ENCODE results near the gene HMGN1. TPM values are rescaled to one million over a fixed set of nuclear protein-coding genes. Genes with fewer than 3 reads are reported as not detected.
A peak's percentile ranks its signal among the peaks of the same experiment; 100 is the strongest.

The HMGN1 gene
- total RNA-seq, 1 experiment from 2014 or later: 469 TPM

GRCh38 chr21:39381009-39381408 is 32.1 kb upstream of the HMGN1 start:
- no peaks in the 10 kb centered on the region for H3K9me3 Mint-ChIP-seq
- POLR2A ChIA-PET: interaction anchor here (1.4 to 1.5 kb wide), 3 partner anchors 32 to 197 kb away, joined by 4 to 16 read pairs (median 6); partner anchors contain the start of genes BRWD1 and HMGN1
- peak overlapping the region; percentile 61 for H3K27ac Mint-ChIP-seq
- CTCF ChIA-PET: interaction anchor here (1.3 to 1.4 kb wide), 2 partner anchors 54 to 61 kb away, joined by 3 to 4 read pairs; no protein-coding TSS in a partner anchor
- H3K27me3 Mint-ChIP-seq (ENCODE audit: low read depth): no peaks in the 10 kb centered on the region
- H3K36me3 Mint-ChIP-seq: peaks cover 3% of the 10 kb centered on the region; the same call in 1 of the 2 replicates
- H3K4me1 Mint-ChIP-seq: peaks cover 24% of the 10 kb centered on the region
- H3K4me3 Mint-ChIP-seq: peak overlapping the region; percentile 88
- no peak for DNase-seq (ENCODE audit: low spot score)
- TF ChIP-seq, protein P1, sequence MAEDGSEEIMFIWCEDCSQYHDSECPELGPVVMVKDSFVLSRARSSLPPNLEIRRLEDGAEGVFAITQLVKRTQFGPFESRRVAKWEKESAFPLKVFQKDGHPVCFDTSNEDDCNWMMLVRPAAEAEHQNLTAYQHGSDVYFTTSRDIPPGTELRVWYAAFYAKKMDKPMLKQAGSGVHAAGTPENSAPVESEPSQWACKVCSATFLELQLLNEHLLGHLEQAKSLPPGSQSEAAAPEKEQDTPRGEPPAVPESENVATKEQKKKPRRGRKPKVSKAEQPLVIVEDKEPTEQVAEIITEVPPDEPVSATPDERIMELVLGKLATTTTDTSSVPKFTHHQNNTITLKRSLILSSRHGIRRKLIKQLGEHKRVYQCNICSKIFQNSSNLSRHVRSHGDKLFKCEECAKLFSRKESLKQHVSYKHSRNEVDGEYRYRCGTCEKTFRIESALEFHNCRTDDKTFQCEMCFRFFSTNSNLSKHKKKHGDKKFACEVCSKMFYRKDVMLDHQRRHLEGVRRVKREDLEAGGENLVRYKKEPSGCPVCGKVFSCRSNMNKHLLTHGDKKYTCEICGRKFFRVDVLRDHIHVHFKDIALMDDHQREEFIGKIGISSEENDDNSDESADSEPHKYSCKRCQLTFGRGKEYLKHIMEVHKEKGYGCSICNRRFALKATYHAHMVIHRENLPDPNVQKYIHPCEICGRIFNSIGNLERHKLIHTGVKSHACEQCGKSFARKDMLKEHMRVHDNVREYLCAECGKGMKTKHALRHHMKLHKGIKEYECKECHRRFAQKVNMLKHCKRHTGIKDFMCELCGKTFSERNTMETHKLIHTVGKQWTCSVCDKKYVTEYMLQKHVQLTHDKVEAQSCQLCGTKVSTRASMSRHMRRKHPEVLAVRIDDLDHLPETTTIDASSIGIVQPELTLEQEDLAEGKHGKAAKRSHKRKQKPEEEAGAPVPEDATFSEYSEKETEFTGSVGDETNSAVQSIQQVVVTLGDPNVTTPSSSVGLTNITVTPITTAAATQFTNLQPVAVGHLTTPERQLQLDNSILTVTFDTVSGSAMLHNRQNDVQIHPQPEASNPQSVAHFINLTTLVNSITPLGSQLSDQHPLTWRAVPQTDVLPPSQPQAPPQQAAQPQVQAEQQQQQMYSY (CRISPR knock-in tag; IDR thresholded peaks at IDR 0.05): no peak
- TF ChIP-seq AFF4 (CRISPR knock-in tag; IDR thresholded peaks at IDR 0.05; ENCODE audit: borderline replicate concordance): no peak
- no peak for TF ChIP-seq FOXJ3 (CRISPR knock-in tag; IDR thresholded peaks at IDR 0.05; ENCODE audit: borderline replicate concordance)
- TF ChIP-seq GRHL2 (CRISPR knock-in tag; IDR thresholded peaks at IDR 0.05; ENCODE audit: insufficient replicate concordance, severe bottlenecking): no peak
- no peak for TF ChIP-seq TCF7 (CRISPR knock-in tag; IDR thresholded peaks at IDR 0.05; ENCODE audit: low read depth)
- no peak for TF ChIP-seq OVOL2 (CRISPR knock-in tag; IDR thresholded peaks at IDR 0.05; ENCODE audit: borderline replicate concordance)
- no peak for TF ChIP-seq SOX15 (CRISPR knock-in tag; IDR thresholded peaks at IDR 0.05)
- TF ChIP-seq NR3C1 (CRISPR knock-in tag; conservative IDR thresholded peaks at IDR 0.05; ENCODE audit: low read depth): no peak
- TF ChIP-seq, protein P2, sequence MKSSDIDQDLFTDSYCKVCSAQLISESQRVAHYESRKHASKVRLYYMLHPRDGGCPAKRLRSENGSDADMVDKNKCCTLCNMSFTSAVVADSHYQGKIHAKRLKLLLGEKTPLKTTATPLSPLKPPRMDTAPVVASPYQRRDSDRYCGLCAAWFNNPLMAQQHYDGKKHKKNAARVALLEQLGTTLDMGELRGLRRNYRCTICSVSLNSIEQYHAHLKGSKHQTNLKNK (CRISPR knock-in tag; IDR thresholded peaks at IDR 0.05): no peak
- TF ChIP-seq CREM (CRISPR knock-in tag; IDR thresholded peaks at IDR 0.05): no peak
- TF ChIP-seq EMX1 (CRISPR knock-in tag; IDR thresholded peaks at IDR 0.05): no peak
- ATAC-seq: peak; percentile 4

DNA sequence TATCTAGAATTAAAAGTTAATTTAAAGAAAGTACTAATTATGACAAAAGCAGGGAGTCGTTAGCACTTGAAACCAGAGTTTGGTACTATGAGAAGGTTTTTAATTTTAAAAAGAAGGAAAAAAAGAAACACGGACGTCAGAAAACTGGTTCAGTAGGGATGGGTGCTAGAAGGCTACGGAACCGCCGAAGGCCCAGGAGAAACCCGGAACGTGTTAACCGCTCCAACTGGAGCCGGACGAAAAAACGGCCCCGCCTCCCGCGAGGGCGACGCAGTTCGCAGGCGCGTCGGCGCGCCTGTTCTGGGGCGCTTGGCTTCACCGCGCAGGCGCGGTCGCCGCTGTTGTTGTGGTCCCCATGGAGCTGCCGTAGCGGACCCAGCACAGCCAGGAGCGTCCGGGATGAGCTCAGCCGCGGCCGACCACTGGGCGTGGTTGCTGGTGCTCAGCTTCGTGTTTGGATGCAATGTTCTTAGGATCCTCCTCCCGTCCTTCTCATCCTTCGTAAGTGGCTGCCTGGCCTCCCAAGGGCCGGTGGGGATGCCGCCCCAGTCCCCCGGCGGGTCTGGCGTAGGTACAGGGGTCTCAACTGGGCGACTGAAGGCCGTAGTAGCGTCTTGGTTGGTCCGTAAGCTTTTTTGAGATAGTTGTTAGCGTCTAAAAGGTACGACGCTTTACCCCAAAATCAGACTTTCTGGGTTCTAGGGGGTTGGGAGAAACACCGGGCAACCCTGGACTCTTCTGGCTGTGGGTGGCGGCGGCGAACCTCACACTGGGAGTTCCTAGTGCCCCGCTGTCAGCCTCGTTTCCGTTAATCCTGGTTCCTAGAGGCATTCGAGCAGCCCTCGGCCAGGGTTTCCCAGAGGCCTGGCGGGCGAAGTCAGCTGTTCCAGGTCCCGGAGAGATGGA is 31.4 kb upstream of the HMGN1 start:
- ATAC-seq: peak; percentile 97
- no peaks in the 10 kb centered on the region for H3K9me3 Mint-ChIP-seq
- CTCF ChIA-PET: interaction anchor here (0.6 to 1.4 kb wide), 5 partner anchors 10 to 62 kb away, joined by 3 to 7 read pairs (median 4); no protein-coding TSS in a partner anchor
- TF ChIP-seq, protein P3, sequence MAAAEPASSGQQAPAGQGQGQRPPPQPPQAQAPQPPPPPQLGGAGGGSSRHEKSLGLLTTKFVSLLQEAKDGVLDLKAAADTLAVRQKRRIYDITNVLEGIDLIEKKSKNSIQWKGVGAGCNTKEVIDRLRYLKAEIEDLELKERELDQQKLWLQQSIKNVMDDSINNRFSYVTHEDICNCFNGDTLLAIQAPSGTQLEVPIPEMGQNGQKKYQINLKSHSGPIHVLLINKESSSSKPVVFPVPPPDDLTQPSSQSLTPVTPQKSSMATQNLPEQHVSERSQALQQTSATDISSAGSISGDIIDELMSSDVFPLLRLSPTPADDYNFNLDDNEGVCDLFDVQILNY (CRISPR knock-in tag; IDR thresholded peaks at IDR 0.05): peak; percentile 62
- TF ChIP-seq, protein P1 (CRISPR knock-in tag; IDR thresholded peaks at IDR 0.05): peak; percentile 67
- TF ChIP-seq GABPB1 (CRISPR knock-in tag; IDR thresholded peaks at IDR 0.05): peak; percentile 46; the same call in 1 of the 2 replicates
- peak; percentile 61; the same call in 1 of the 2 replicates for TF ChIP-seq SP1 (CRISPR knock-in tag; conservative IDR thresholded peaks at IDR 0.05)
- TF ChIP-seq SOX15 (CRISPR knock-in tag; IDR thresholded peaks at IDR 0.05): no peak
- TF ChIP-seq, protein P4, sequence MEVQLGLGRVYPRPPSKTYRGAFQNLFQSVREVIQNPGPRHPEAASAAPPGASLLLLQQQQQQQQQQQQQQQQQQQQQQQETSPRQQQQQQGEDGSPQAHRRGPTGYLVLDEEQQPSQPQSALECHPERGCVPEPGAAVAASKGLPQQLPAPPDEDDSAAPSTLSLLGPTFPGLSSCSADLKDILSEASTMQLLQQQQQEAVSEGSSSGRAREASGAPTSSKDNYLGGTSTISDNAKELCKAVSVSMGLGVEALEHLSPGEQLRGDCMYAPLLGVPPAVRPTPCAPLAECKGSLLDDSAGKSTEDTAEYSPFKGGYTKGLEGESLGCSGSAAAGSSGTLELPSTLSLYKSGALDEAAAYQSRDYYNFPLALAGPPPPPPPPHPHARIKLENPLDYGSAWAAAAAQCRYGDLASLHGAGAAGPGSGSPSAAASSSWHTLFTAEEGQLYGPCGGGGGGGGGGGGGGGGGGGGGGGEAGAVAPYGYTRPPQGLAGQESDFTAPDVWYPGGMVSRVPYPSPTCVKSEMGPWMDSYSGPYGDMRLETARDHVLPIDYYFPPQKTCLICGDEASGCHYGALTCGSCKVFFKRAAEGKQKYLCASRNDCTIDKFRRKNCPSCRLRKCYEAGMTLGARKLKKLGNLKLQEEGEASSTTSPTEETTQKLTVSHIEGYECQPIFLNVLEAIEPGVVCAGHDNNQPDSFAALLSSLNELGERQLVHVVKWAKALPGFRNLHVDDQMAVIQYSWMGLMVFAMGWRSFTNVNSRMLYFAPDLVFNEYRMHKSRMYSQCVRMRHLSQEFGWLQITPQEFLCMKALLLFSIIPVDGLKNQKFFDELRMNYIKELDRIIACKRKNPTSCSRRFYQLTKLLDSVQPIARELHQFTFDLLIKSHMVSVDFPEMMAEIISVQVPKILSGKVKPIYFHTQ (CRISPR knock-in tag; IDR thresholded peaks at IDR 0.05): no peak
- TF ChIP-seq ZNF232 (CRISPR knock-in tag; IDR thresholded peaks at IDR 0.05): peak; percentile 20; the same call in 1 of the 2 replicates

More for the DNA sequence above, 31.4 kb upstream of the HMGN1 start:
- POLR2A ChIA-PET: interaction anchor here (1.0 to 1.5 kb wide), 5 partner anchors 17 to 196 kb away, joined by 3 to 16 read pairs (median 4); partner anchors contain the start of genes BRWD1, HMGN1 and SH3BGR
- peak overlapping the region; percentile 84 for H3K27ac Mint-ChIP-seq
- H3K4me3 Mint-ChIP-seq: peak overlapping the region; percentile 88
- H3K36me3 Mint-ChIP-seq: peaks cover 3% of the 10 kb centered on the region; the same call in 1 of the 2 replicates
- peak; percentile 95 for DNase-seq (ENCODE audit: low spot score)
- H3K27me3 Mint-ChIP-seq (ENCODE audit: low read depth): no peaks in the 10 kb centered on the region
- H3K4me1 Mint-ChIP-seq: peaks cover 24% of the 10 kb centered on the region
